PC-9 (cell line): ENCODE results near the gene ZBTB45. TPM values are rescaled to one million over a fixed set of nuclear protein-coding genes. Genes with fewer than 3 reads are reported as not detected.
A peak's percentile ranks its signal among the peaks of the same experiment; 100 is the strongest.

Experiments
- BruUV-seq: library from RNA; stranded (reverse); fragments of 400-500 nt; replicated peaks from 2 replicates; lab custom pipeline; 2021; lab: Mats Ljungman, UMichigan
- CTCF ChIA-PET: fragments of 300-600 bp; sonication (Branson Sonifier 250); formaldehyde crosslinking; loops from one replicate; lab custom pipeline; 2022; ENCODE audit warnings: antibody characterized with exemption; lab: Charles Lee
- POLR2A ChIA-PET: fragments of 300-600 bp; sonication (Branson Sonifier 250); formaldehyde crosslinking; loops from one replicate; lab custom pipeline; 2022; ENCODE audit warnings: antibody characterized with exemption; ENCODE audit not compliant: unreplicated experiment; lab: Charles Lee
- DNase-seq, 2 experiments: peaks; one replicate each; pipeline versions ENCODE4 v3.0.0 to v3.0.0-alpha.2; 2015 to 2022; ENCODE audit warnings: mixed read lengths in 1 of 2
- H2AFZ ChIP-seq: fragments of 200-600 bp; sonication (generic); 2 replicates; pipeline ENCODE4 v1.8.1; 2017; ENCODE audit warnings: antibody characterized with exemption
- H3F3A ChIP-seq: fragments of 200-600 bp; sonication (generic); 2 replicates; pipeline ENCODE4 v1.8.1; 2017; ENCODE audit warnings: antibody characterized with exemption, mild to moderate bottlenecking, low read depth; ENCODE audit not compliant: insufficient read depth
- H3K27ac ChIP-seq: fragments of 200-600 bp; sonication (generic); 2 replicates; pipeline ENCODE4 v1.6.1; 2016; ENCODE audit warnings: mixed run types
- H3K27me3 ChIP-seq: fragments of 200-600 bp; sonication (generic); 2 replicates; pipeline ENCODE4 v1.6.1; 2016; ENCODE audit warnings: low read depth, mixed run types; ENCODE audit not compliant: insufficient read depth
- H3K36me3 ChIP-seq: fragments of 200-600 bp; sonication (generic); 2 replicates; pipeline ENCODE4 v1.6.1; 2016; ENCODE audit warnings: low read depth, mixed run types
- H3K4me1 ChIP-seq: fragments of 200-600 bp; sonication (generic); replicated peaks from 2 replicates; pipeline ENCODE4 v1.6.1; 2016; ENCODE audit warnings: mixed run types; ENCODE audit not compliant: insufficient read depth
- H3K4me2 ChIP-seq: fragments of 200-600 bp; sonication (generic); 2 replicates; pipeline ENCODE4 v1.6.1; 2017; ENCODE audit warnings: mixed run types
- H3K4me3 ChIP-seq: fragments of 200-600 bp; sonication (generic); 2 replicates; pipeline ENCODE4 v1.6.1; 2016; ENCODE audit warnings: mixed run types
- H3K79me2 ChIP-seq: fragments of 200-600 bp; sonication (generic); 2 replicates; pipeline ENCODE4 v1.6.1; 2017; ENCODE audit warnings: low read depth, mixed run types
- H3K9me2 ChIP-seq: fragments of 200-600 bp; sonication (generic); 2 replicates; pipeline ENCODE4 v1.8.1; 2017; ENCODE audit warnings: mild to moderate bottlenecking; ENCODE audit not compliant: insufficient read depth
- H3K9me3 ChIP-seq: fragments of 200-600 bp; sonication (generic); 2 replicates; pipeline ENCODE4 v1.8.1; 2016; ENCODE audit warnings: low read depth; ENCODE audit not compliant: insufficient read depth
- H4K20me1 ChIP-seq: fragments of 200-600 bp; sonication (generic); 2 replicates; pipeline ENCODE4 v1.8.1; 2017; ENCODE audit not compliant: insufficient read depth
- CTCF ChIP-seq: fragments of 200-600 bp; sonication (generic); conservative IDR thresholded peaks from 2 replicates; pipeline ENCODE4 v1.6.1; 2017; ENCODE audit warnings: mixed run types, antibody characterized with exemption, mild to moderate bottlenecking, moderate library complexity
- EZH2 ChIP-seq: fragments of 200-600 bp; sonication (generic); IDR thresholded peaks from 2 replicates; pipeline ENCODE4 v1.8.0; 2017; ENCODE audit warnings: antibody characterized with exemption, low read depth
- intact Hi-C: fragments of 100-400 bp; cut with micrococcal nuclease; formaldehyde crosslinking; loops from one replicate; pipeline ENCODE4 v1.10.0; 2022; ENCODE audit not compliant: unreplicated experiment
- total RNA-seq: library from RNA; stranded (reverse); gene quantifications from 2 replicates; pipeline ENCODE4 v1.2.3, GENCODE V29; 2021

Gene ZBTB45
- total RNA-seq, 1 experiment from 2014 or later = 8.1 TPM

GRCh38 chr19:58547323-58548312 is 28.0 kb upstream of the ZBTB45 start:
- CTCF ChIA-PET = no interaction called here

GRCh38 chr19:58546019-58546530 is 26.5 kb upstream of the ZBTB45 start:
- peaks cover 20% of the 10 kb centered on the region; the same call in 1 of the 2 replicates for H3F3A ChIP-seq
- ChIA-PET CTCF (no interaction called here), POLR2A (no interaction called here)
- peak overlapping the region; percentile 76 for H3K4me3 ChIP-seq
- H3K9me2 ChIP-seq = no peaks in the 10 kb centered on the region
- BruUV-seq = no TSS peak
- peaks cover 44% of the 10 kb centered on the region for H3K79me2 ChIP-seq
- no peaks in the 10 kb centered on the region for H3K9me3 ChIP-seq
- H3K36me3 ChIP-seq = peaks cover 5% of the 10 kb centered on the region; the same call in 1 of the 2 replicates
- peak overlapping the region; percentile 95 for H3K4me2 ChIP-seq
- intact Hi-C loops = no loop called here
- no peaks in the 10 kb centered on the region for H3K27me3 ChIP-seq
- TF ChIP-seq EZH2 = no peak
- no peak for TF ChIP-seq CTCF
- peaks cover 10% of the 10 kb centered on the region; the same call in 1 of the 2 replicates for H3K4me1 ChIP-seq
- H4K20me1 ChIP-seq = peaks cover 29% of the 10 kb centered on the region
- DNase-seq = no peak
- no peak overlapping the region for H2AFZ ChIP-seq
- H3K27ac ChIP-seq = no peak overlapping the region

More at GRCh38 chr19:58547323-58548312, 28.0 kb upstream of the ZBTB45 start:
- Histone ChIP-seq H4K20me1 (peaks cover 29% of the 10 kb centered on the region), H3K36me3 (peaks cover 5% of the 10 kb centered on the region; the same call in 1 of the 2 replicates), H3K9me3 (no peaks in the 10 kb centered on the region), H3K79me2 (peaks cover 44% of the 10 kb centered on the region), H3K4me2 (no peak overlapping the region), H3K27me3 (no peaks in the 10 kb centered on the region), H3F3A (peaks cover 21% of the 10 kb centered on the region; the same call in 1 of the 2 replicates), H3K27ac (no peak overlapping the region), H3K9me2 (no peaks in the 10 kb centered on the region), H2AFZ (no peak overlapping the region), H3K4me1 (peaks cover 10% of the 10 kb centered on the region; the same call in 1 of the 2 replicates), H3K4me3 (no peak overlapping the region)
- POLR2A ChIA-PET = no interaction called here
- TF ChIP-seq EZH2 (no peak), CTCF (no peak)
- intact Hi-C loops = no loop called here
- no peak for DNase-seq
- no TSS peak for BruUV-seq

GRCh38 chr19:58545286-58546018 is 25.8 kb upstream of the ZBTB45 start:
- CTCF ChIA-PET = no interaction called here
- H3K79me2 ChIP-seq = peaks cover 44% of the 10 kb centered on the region
- H3K4me1 ChIP-seq = peaks cover 10% of the 10 kb centered on the region; the same call in 1 of the 2 replicates
- H4K20me1 ChIP-seq = peaks cover 29% of the 10 kb centered on the region
- TF ChIP-seq EZH2 (no peak), CTCF (no peak)
- H3K4me3 ChIP-seq = peak overlapping the region; percentile 76
- no peak overlapping the region for H2AFZ ChIP-seq
- no peak overlapping the region for H3K27ac ChIP-seq
- BruUV-seq = TSS peak; percentile 50
- H3K9me3 ChIP-seq = no peaks in the 10 kb centered on the region
- peak overlapping the region; percentile 95 for H3K4me2 ChIP-seq
- no peaks in the 10 kb centered on the region for H3K27me3 ChIP-seq
- DNase-seq = no peak
- peaks cover 5% of the 10 kb centered on the region; the same call in 1 of the 2 replicates for H3K36me3 ChIP-seq
- POLR2A ChIA-PET = no interaction called here
- H3K9me2 ChIP-seq = no peaks in the 10 kb centered on the region
- intact Hi-C loops = no loop called here
- peaks cover 14% of the 10 kb centered on the region; the same call in 1 of the 2 replicates for H3F3A ChIP-seq
